ENCODE results near the gene QRICH1. TPM values are rescaled to one million over a fixed set of nuclear protein-coding genes. Genes with fewer than 3 reads are reported as not detected.
A peak's percentile ranks its signal among the peaks of the same experiment; 100 is the strongest.

The QRICH1 gene
- total RNA-seq, 1 experiment from 2014 or later = 123 TPM

- TF ChIP-seq IRF2 (CRISPR knock-in tag; IDR thresholded peaks at IDR 0.05; ENCODE audit: borderline replicate concordance, low read depth) (no peak), CREM (CRISPR knock-in tag; IDR thresholded peaks at IDR 0.05) (no peak), USF2 (CRISPR knock-in tag; IDR thresholded peaks at IDR 0.05) (no peak), ZNF121 (CRISPR knock-in tag; IDR thresholded peaks at IDR 0.05) (no peak)
Observed at GRCh38 chr3:49140080-49140479, 46.2 kb upstream of the QRICH1 start (continued).

GRCh38 chr3:49135499-49135898 lies 41.6 kb upstream of the QRICH1 start:
- POLR2A ChIA-PET = no interaction called here

GRCh38 chr3:49134471-49135265 lies 40.8 kb upstream of the QRICH1 start:
- POLR2A ChIA-PET = interaction anchor here (0.6 to 1.2 kb wide), 3 partner anchors 14 to 111 kb away, joined by 3 to 9 read pairs (median 3); partner anchors contain the start of genes QRICH1 and USP19
- ATAC-seq = no peak

More at GRCh38 chr3:49135499-49135898, 41.6 kb upstream of the QRICH1 start:
- no peak overlapping the region for H3K27ac Mint-ChIP-seq
- TF ChIP-seq KAT7 (CRISPR knock-in tag; IDR thresholded peaks at IDR 0.05; ENCODE audit: borderline replicate concordance) = no peak
- H3K27me3 Mint-ChIP-seq (ENCODE audit: low read depth) = peaks cover 19% of the 10 kb centered on the region
- no peak overlapping the region for H3K4me3 Mint-ChIP-seq
- H3K36me3 Mint-ChIP-seq = peaks cover 2% of the 10 kb centered on the region; the same call in 1 of the 2 replicates
- H3K9me3 Mint-ChIP-seq = peaks cover 6% of the 10 kb centered on the region
- DNase-seq (ENCODE audit: low spot score) (no peak), ATAC-seq (no peak)
- H3K4me1 Mint-ChIP-seq = peaks cover 12% of the 10 kb centered on the region
- CTCF ChIA-PET = interaction anchor here (1.2 kb wide), 1 partner anchor 36 kb away, joined by 7 read pairs; the partner anchor contains the start of gene KLHDC8B

More at GRCh38 chr3:49134471-49135265, 40.8 kb upstream of the QRICH1 start:
- no peak for TF ChIP-seq FOXJ3 (CRISPR knock-in tag; IDR thresholded peaks at IDR 0.05; ENCODE audit: borderline replicate concordance)
- no peak for TF ChIP-seq ETV6 (CRISPR knock-in tag; IDR thresholded peaks at IDR 0.05)
- TF ChIP-seq ATF1 (CRISPR knock-in tag; IDR thresholded peaks at IDR 0.05) = no peak
- TF ChIP-seq STAT6 (CRISPR knock-in tag; conservative IDR thresholded peaks at IDR 0.05; ENCODE audit: low read depth) = no peak
- TF ChIP-seq NR1H2 (CRISPR knock-in tag; IDR thresholded peaks at IDR 0.05) = no peak
- TF ChIP-seq E2F5 (CRISPR knock-in tag; IDR thresholded peaks at IDR 0.05) = no peak
- TF ChIP-seq HMGXB4 (CRISPR knock-in tag; IDR thresholded peaks at IDR 0.05) = no peak
- no peak for TF ChIP-seq ZNF121 (CRISPR knock-in tag; IDR thresholded peaks at IDR 0.05)
- TF ChIP-seq ZNF396 (CRISPR knock-in tag; IDR thresholded peaks at IDR 0.05; ENCODE audit: borderline replicate concordance) = no peak
- no peak for TF ChIP-seq NR3C1 (CRISPR knock-in tag; conservative IDR thresholded peaks at IDR 0.05; ENCODE audit: low read depth)
- Mint-ChIP-seq H3K4me1 (peaks cover 12% of the 10 kb centered on the region), H3K27me3 (ENCODE audit: low read depth) (peaks cover 11% of the 10 kb centered on the region), H3K9me3 (no peaks in the 10 kb centered on the region), H3K4me3 (peak overlapping the region; percentile 56), H3K36me3 (no peaks in the 10 kb centered on the region), H3K27ac (peak overlapping the region; percentile 11; the same call in 1 of the 2 replicates)
- DNase-seq (ENCODE audit: low spot score) = no peak
- CTCF ChIA-PET = interaction anchor here (0.9 to 3.4 kb wide), 4 partner anchors 29 to 40 kb away, joined by 3 to 36 read pairs (median 14); partner anchors contain the start of genes KLHDC8B and QRICH1

Measured in WTC11 (cell line).